HG03060 (cell line): ENCODE results near the gene SCNM1.
A peak's percentile ranks its signal among the peaks of the same experiment; 100 is the strongest.
"Not testable (repeated sequence)": the region's sequence is repeated elsewhere in the genome, so short reads cannot be mapped to it uniquely, and the experiment has no call there.

Source experiments
- ATAC-seq: cut with Tn5 transposase; IDR thresholded peaks from one replicate; pipeline ENCODE4 v1.9.1; 2021; ENCODE audit warnings: low read depth, moderate number of reproducible peaks; ENCODE audit not compliant: unreplicated experiment

Gene SCNM1

DNA sequence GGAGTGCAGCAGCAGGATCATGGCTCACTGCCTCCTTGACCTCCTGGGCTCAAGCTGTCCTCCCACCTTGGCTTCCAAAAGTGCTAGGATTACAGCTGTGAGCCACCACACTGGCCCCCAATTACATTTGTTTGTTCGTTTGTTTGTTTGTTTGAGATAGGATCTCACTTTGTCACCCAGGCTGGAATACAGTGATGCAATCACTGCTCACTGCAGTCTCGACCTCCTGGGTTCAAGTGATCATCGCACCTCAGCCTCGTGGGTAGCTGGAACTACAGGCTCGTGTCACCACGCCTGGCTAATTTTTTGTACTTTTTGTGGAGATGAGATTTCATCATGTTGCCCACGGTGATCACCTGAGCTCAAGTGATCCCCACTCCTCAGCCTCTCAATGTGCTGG is 26.1 kb downstream of the SCNM1 start:
- no peak for ATAC-seq

GRCh38 chr1:151193304-151193703 is 27.4 kb downstream of the SCNM1 start:
- ATAC-seq: no peak

DNA sequence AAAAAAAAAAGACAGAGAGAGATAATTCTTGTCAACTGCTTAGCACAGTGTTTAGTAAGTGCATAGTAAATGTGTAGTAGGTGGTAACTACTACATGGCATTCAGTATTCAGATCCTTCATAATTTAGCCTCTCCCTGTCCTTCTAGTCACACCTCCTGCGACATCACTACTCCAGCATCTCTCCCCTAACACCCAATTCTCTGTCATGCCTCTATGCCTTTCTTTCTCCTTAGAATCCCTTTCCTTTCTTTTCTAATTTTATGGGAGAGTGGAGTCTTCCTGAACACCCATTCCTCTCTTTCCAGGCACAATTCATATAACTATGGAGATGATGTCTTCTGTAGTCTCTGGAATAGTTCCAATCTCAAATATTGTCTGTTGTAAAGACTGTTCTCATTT is 27.9 kb downstream of the SCNM1 start:
- ATAC-seq: no peak

DNA sequence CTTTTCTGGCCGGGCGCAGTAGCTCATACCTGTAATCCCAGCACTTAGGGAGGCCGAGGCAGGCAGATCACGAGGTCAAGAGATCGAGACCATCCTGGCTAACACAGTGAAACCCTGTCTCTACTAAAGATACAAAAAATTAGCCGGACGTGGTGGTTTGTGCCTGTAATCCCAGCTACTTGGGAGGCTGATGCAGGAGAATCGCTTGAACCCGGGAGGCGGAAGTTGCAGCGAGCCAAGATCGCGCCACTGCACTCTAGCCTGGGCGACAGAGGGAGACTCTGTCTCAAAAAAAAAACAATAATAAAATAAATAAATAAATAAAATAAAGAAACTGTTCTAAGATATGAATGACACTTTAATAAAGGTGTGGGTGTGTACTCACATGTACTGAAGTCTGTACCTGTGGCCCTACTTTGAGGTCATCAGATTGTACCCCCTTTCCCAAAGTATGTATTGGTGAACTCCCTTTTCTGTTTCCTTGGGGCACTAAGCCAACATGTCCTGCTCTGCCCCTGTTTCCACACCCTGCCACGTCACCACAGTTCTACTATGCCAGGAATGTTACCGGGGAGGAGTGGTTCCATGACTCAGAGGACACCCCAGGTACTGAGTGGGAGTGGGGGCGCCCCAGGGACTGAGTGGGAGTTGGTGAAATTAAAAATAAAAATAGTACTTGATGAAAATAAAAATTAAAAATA is 29.1 kb downstream of the SCNM1 start:
- not testable (repeated sequence) for ATAC-seq

DNA sequence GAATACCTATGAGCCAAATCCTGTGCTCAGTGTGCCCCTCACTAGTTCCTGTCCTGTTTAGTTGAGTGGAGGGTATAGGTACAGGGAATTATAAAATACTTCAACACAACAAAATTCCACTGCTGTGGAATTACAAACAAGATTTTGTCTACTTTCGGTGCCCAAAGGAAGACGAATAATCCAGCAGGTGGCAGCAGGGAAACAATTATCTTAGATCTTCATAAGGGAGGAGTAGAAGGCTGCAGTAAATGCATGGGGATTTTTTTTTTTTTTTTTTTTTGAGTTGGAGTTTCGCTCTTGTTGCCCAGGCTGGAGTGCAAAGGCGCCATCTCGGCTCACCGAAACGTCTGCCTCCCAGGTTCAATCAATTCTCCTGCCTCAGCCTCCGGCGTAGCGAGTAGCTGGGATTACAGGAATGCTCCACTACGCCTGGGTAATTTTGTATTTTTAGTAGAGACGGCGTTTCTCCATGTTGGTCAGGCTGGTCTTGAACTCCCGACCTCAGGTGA is 30.4 kb downstream of the SCNM1 start:
- ATAC-seq: no peak

GRCh38 chr1:151197863-151198253 is 31.9 kb downstream of the SCNM1 start:
- no peak for ATAC-seq

DNA sequence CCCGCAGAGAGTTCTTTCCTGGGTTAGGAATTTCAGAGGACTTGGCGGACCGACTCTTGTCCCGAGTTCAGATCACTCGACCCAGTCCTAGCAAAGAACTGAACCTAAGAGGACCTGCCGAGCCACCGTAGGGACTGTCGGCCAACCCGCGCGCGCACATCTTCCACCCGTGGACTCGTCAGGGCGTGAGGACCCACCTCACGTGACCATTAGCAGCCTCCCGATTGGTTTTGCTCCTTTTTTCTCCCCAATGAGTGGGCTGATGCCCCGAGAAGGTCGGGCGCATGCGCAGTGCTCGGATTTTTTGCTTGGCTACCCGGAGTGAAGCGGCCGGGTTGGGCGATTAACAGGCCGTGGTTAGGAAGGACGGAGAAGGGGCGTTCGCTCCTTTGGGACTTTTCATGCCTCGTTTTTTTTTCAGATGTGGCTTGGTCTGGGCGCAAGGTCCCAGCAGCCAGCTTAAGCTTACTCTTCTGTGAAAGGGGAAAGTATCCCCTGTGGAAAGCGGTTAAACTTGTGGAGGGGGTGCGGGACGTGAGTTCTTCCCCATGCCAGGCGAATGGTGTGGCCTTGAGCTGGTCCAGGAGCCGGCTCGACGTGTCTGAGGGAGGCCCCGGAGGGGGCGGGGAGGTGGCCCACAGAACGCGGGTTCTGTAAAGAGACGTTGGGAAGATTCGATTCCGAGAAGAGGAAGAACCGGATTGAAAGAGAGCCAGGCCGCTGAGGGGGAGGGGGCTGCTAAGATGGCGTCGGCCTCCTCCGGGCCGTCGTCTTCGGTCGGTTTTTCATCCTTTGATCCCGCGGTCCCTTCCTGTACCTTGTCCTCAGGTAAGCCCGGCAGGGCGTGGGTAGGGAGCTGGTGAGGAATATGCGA is 32.5 kb downstream of the SCNM1 start, which contains the start of gene PIP5K1A:
Gene PIP5K1A (plus strand): TSS at position 299 of the 874 bp plus-strand sequence. CDS start 445 bp downstream, at position 744.
- ATAC-seq: peak; percentile 87

- no peak for ATAC-seq
Observed at GRCh38 chr1:151199873-151200581, 34.1 kb downstream of the SCNM1 start.

- not testable (repeated sequence) for ATAC-seq
Observed at GRCh38 chr1:151205381-151205965, 39.5 kb downstream of the SCNM1 start.

- no peak for ATAC-seq
Observed at GRCh38 chr1:151210830-151211229, 44.9 kb downstream of the SCNM1 start.

DNA sequence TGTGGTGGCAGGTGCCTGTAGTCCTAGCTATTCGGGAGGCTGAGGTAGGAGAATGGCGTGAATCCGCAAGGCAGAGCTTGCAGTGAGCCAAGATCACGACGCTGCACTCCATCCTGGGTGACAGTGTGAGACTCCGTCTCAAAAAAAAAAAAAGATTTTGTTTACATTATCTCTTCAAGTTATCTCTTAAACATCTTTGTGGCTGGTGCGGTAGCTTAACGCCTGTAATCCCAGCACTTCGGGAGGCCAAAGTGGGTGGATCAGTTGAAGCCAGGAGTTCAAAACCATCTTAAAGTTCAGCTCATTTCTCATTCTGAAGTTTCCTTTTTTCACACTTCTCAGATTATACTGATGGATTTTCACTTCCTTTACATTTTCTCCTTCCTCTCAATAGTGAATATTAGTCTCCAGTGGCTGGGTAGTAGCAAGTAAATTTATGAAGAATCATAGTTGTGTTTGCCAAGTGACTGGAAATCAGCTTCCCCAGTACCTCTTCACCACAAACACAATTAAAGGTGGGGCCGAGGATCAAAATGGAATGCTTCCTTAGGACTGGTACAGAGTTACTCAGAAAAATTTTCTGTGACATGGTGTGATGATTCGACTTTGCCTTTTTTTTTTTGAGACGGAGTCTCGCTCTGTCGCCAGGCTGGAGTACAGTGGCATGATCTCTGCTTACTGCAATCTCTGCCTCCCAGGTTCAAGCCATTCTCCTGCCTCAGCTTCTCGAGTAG is 46.2 kb downstream of the SCNM1 start:
- no peak for ATAC-seq

GRCh38 chr1:151213560-151213959 is 47.6 kb downstream of the SCNM1 start:
- no peak for ATAC-seq
